ENCODE results near the gene AVPR1B. TPM values are rescaled to one million over a fixed set of nuclear protein-coding genes. Genes with fewer than 3 reads are reported as not detected.

Gene AVPR1B
- total RNA-seq, 4 donors from 2014 or later, result 0.18 to 0.62 TPM; not detected in 2

DNA sequence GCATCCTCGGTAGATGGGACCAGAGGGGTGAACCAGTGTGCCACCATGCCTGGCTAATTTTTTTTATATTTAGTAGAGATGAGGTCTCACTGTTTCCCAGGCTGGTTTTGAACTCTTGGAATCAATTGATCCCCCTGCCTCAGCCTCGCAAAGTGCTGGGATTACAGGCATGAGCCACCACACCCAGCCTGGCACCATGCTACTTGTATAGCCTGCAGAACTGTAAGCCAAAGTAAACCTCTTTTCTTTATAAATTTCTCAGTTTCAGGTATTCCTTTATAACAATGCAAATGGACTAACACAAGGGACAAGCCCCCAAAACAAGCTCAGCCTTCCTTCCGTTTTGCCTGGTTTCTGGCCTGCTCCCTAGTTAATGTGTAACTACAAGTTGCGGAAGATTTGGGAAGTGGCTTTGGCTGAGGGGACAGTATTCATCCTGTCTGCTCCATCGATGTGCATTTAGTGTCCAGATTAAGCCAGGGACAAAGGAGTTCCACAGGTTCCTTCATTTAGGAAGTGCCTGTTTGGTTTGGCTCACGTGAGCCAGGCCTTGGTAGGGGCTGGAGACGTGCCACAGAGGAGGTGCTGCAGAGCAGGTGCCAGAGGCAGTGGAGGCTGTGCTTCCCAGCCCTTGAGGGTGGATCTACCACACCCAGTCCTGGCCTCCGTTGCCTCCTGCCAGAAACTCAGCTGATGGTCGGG is 4.4 kb downstream of the AVPR1B start:
- no peaks in the 10 kb centered on the region for H3K27me3 ChIP-seq
- no peak overlapping the region for H3K27ac ChIP-seq
- no peaks in the 10 kb centered on the region for H3K9me3 ChIP-seq
- no peak overlapping the region for H3K4me3 ChIP-seq
- peaks cover 0 to 6% of the 10 kb centered on the region in 2 donors for H3K4me1 ChIP-seq
- intact Hi-C loops (cut with DNase I; ENCODE audit: low total_unique reads), result no loop called here
- no peak for DNase-seq
- H3K36me3 ChIP-seq, result no peaks in the 10 kb centered on the region
- TF ChIP-seq, protein P1, sequence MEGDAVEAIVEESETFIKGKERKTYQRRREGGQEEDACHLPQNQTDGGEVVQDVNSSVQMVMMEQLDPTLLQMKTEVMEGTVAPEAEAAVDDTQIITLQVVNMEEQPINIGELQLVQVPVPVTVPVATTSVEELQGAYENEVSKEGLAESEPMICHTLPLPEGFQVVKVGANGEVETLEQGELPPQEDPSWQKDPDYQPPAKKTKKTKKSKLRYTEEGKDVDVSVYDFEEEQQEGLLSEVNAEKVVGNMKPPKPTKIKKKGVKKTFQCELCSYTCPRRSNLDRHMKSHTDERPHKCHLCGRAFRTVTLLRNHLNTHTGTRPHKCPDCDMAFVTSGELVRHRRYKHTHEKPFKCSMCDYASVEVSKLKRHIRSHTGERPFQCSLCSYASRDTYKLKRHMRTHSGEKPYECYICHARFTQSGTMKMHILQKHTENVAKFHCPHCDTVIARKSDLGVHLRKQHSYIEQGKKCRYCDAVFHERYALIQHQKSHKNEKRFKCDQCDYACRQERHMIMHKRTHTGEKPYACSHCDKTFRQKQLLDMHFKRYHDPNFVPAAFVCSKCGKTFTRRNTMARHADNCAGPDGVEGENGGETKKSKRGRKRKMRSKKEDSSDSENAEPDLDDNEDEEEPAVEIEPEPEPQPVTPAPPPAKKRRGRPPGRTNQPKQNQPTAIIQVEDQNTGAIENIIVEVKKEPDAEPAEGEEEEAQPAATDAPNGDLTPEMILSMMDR (IDR thresholded peaks at IDR 0.05), result no peak
- no peak for TF ChIP-seq POLR2A (IDR thresholded peaks at IDR 0.05)

DNA sequence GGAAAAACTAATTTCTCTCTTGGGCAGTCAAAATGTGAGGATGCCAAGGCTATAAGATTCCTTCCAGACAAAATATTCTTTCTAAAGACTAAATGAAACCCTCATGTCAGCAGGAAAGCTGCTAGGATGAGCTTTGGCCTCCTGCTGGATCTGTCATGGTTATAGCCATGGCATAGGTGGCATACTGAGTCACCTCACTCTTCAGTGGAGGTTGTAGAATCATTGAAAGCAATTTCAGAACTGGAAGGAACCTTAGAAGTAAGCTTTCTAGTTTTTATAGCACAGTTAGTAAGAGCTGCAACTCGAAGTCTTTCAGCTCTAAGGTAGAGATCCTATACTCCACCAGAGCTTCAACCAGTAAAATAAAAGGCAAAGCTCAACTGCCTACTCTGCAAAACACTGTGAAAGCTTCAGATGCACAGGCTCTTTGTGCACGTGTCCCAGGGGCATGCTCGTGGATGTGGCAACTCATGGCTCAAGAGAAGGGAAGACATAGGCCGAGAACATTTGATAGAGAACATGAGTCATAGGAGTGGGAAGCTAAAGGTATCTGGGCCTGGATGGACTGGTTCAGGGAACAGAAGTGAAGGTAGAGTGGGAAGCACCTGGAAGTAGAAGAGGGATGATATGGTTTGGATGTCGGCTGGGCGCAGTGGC is 5.8 kb downstream of the AVPR1B start:
- DNase-seq, result no peak
- Histone ChIP-seq H3K27ac (no peak overlapping the region), H3K4me3 (no peak overlapping the region), H3K27me3 (no peaks in the 10 kb centered on the region), H3K9me3 (no peaks in the 10 kb centered on the region), H3K36me3 (no peaks in the 10 kb centered on the region), H3K4me1 (no peaks in the 10 kb centered on the region)
- TF ChIP-seq, protein P1 (IDR thresholded peaks at IDR 0.05), result no peak
- no peak for TF ChIP-seq POLR2A (IDR thresholded peaks at IDR 0.05)
- intact Hi-C loops (cut with DNase I; ENCODE audit: low total_unique reads), result no loop called here

DNA sequence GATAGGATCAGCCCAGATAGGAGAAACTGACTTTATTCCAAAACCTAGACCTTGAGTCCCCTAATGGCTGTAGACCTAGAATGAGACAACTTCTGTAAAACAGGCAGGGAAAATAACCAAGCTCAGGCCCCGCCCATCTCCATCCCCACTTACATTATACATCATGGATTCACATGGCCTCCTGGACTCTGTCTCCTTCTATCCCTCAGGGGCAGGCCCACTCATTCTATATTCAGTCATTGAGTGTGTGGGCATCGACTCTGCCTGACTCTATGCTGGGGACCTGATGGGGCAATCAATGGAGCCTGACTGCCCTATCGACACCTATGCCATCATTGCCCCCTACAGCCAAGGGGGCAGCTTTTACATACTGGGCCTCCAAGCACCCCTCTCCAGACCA is 6.4 kb downstream of the AVPR1B start:
- intact Hi-C loops (cut with DNase I; ENCODE audit: low total_unique reads), result no loop called here
- no peak for DNase-seq
- Histone ChIP-seq H3K36me3 (no peaks in the 10 kb centered on the region), H3K4me3 (no peak overlapping the region), H3K27me3 (no peaks in the 10 kb centered on the region), H3K9me3 (no peaks in the 10 kb centered on the region), H3K4me1 (no peaks in the 10 kb centered on the region), H3K27ac (no peak overlapping the region)
- TF ChIP-seq, protein P1 (IDR thresholded peaks at IDR 0.05), result no peak
- TF ChIP-seq POLR2A (IDR thresholded peaks at IDR 0.05), result no peak

DNA sequence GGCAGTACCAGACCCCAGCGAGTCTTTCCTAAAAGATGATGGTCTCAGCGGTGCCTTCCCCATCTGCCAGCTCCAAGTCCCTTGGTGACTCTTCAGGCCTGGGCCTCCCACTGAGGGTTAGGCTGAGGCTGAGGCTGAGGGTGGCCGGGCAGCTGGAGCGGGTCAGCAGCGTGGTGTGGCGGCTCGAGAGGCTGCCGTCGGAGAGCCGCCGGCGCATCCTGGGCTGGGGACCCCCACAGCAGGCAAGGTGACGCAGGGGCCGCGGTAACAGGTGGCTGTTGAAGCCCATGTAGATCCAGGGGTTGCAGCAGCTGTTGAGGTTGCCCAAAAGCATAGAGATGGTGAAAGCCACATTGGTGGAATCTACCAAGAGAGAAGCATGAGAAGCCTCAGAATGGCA is 7.0 kb downstream of the AVPR1B start:
- H3K36me3 ChIP-seq, result no peaks in the 10 kb centered on the region
- H3K9me3 ChIP-seq, result no peaks in the 10 kb centered on the region
- H3K4me1 ChIP-seq, result no peaks in the 10 kb centered on the region
- intact Hi-C loops (cut with DNase I; ENCODE audit: low total_unique reads), result no loop called here
- no peaks in the 10 kb centered on the region for H3K27me3 ChIP-seq
- no peak for DNase-seq
- H3K27ac ChIP-seq, result no peak overlapping the region
- TF ChIP-seq, protein P1 (IDR thresholded peaks at IDR 0.05), result no peak
- no peak for TF ChIP-seq POLR2A (IDR thresholded peaks at IDR 0.05)
- H3K4me3 ChIP-seq, result no peak overlapping the region

DNA sequence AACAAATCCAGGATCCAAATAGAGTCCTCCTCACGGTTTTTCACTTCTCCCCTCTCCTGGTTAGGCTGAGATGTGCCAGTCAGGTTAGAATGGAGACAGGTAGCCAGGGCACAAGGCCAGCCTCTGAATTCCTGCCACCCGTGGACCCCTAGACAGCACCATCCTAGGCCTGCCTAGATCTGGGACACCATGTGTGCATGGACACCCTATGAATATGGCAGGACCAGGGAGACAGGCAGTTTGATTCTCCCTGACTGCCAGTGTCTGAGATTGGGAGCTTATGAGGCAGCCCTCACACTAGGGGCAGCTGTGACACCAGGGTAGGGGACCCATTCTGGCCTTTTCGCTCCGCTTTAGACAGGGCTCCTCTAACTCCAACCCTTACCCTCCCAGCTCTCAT is 7.5 kb downstream of the AVPR1B start:
- DNase-seq, result no peak
- Histone ChIP-seq H3K27ac (no peak overlapping the region), H3K36me3 (no peaks in the 10 kb centered on the region), H3K9me3 (no peaks in the 10 kb centered on the region), H3K4me1 (no peaks in the 10 kb centered on the region), H3K4me3 (no peak overlapping the region), H3K27me3 (no peaks in the 10 kb centered on the region)
- TF ChIP-seq, protein P1 (IDR thresholded peaks at IDR 0.05), result no peak
- no peak for TF ChIP-seq POLR2A (IDR thresholded peaks at IDR 0.05)
- intact Hi-C loops (cut with DNase I; ENCODE audit: low total_unique reads), result loop anchor here (5.0 to 10.0 kb wide), 3 partner anchors 125 to 315 kb away; no protein-coding TSS in a partner anchor

Measured in uterus (tissue), 4 donors.